Suprapubic skin (tissue), 4 donors: ENCODE data around the gene ANKRD39. TPM values are rescaled to one million over a fixed set of nuclear protein-coding genes. Genes with fewer than 3 reads are reported as not detected.

Experiments
- DNase-seq, 2 donors: peaks; one replicate each; pipeline ENCODE4 v3.0.0-alpha.2; 2019; ENCODE audit warnings: low spot score in 2 of 2
- H3K27ac ChIP-seq: fragments of 200-600 bp; sonication (generic); one replicate; pipeline ENCODE4 v1.5.1; 2019
- H3K27me3 ChIP-seq: fragments of 200-600 bp; sonication (generic); one replicate; pipeline ENCODE4 v1.5.1; 2019
- H3K36me3 ChIP-seq: fragments of 200-600 bp; sonication (generic); one replicate; pipeline ENCODE4 v1.5.1; 2019
- H3K4me1 ChIP-seq: fragments of 200-600 bp; sonication (generic); one replicate; pipeline ENCODE4 v1.5.1; 2019
- H3K4me3 ChIP-seq: fragments of 200-600 bp; sonication (generic); one replicate; pipeline ENCODE4 v1.5.1; 2019; ENCODE audit warnings: mild to moderate bottlenecking
- H3K9me3 ChIP-seq: fragments of 200-600 bp; sonication (generic); one replicate; pipeline ENCODE4 v1.5.1; 2019
- CTCF ChIP-seq, 2 donors: fragments of 200-600 bp in 1 of 2; fragments of 450-650 bp in 1 of 2; sonication (generic) in 1 of 2; IDR thresholded peaks; one replicate each; pipeline ENCODE4 v1.5.1; 2016 to 2019; ENCODE audit warnings: antibody characterized with exemption in 2 of 2, mild to moderate bottlenecking in 1 of 2, moderate library complexity in 1 of 2
- EP300 ChIP-seq: sonication (generic); formaldehyde crosslinking; IDR thresholded peaks from one replicate; pipeline ENCODE4 v1.6.1; 2017; ENCODE audit warnings: antibody characterized with exemption
- POLR2A ChIP-seq, 2 donors: fragments of 450-650 bp; IDR thresholded peaks; one replicate each; pipeline ENCODE4 v1.6.1; 2017; ENCODE audit warnings: antibody characterized with exemption in 2 of 2, mild to moderate bottlenecking in 2 of 2, moderate library complexity in 2 of 2
- POLR2AphosphoS5 ChIP-seq, 3 donors: sonication (generic); formaldehyde crosslinking; IDR thresholded peaks; one replicate each; pipeline ENCODE4 v1.6.1; 2017; ENCODE audit warnings: antibody characterized with exemption in 3 of 3
- WGBS: methylation state at CpG from one replicate; pipeline ENCODE4 v1.1.5; 2018; 5-methylcytosine and 5-hydroxymethylcytosine counted together
- total RNA-seq, 4 donors: library from RNA; depleted of rRNA; stranded (reverse); fragments of >200 nt; gene quantifications; one replicate each; pipeline ENCODE4 v1.1.0, GENCODE V29; 2016

ANKRD39 gene
- total RNA-seq, 4 donors from 2014 or later = 16.1 to 22.1 (median 20.6) TPM

- Histone ChIP-seq H3K4me1 (peaks cover 36% of the 10 kb centered on the region), H3K4me3 (peak overlapping the region; percentile 92), H3K9me3 (no peaks in the 10 kb centered on the region), H3K27me3 (no peaks in the 10 kb centered on the region), H3K36me3 (peaks cover 5% of the 10 kb centered on the region), H3K27ac (no peak overlapping the region)
- TF ChIP-seq POLR2AphosphoS5 (IDR thresholded peaks at IDR 0.05) (peak in 1 of 3 donors; percentile 9), EP300 (no peak)
- WGBS = 1% methylated on average over 44 of the region's 89 CpGs
- no peak for DNase-seq
These were observed 40.7 kb downstream of the ANKRD39 start for GRCh38 chr2:96816836-96817702.

DNA sequence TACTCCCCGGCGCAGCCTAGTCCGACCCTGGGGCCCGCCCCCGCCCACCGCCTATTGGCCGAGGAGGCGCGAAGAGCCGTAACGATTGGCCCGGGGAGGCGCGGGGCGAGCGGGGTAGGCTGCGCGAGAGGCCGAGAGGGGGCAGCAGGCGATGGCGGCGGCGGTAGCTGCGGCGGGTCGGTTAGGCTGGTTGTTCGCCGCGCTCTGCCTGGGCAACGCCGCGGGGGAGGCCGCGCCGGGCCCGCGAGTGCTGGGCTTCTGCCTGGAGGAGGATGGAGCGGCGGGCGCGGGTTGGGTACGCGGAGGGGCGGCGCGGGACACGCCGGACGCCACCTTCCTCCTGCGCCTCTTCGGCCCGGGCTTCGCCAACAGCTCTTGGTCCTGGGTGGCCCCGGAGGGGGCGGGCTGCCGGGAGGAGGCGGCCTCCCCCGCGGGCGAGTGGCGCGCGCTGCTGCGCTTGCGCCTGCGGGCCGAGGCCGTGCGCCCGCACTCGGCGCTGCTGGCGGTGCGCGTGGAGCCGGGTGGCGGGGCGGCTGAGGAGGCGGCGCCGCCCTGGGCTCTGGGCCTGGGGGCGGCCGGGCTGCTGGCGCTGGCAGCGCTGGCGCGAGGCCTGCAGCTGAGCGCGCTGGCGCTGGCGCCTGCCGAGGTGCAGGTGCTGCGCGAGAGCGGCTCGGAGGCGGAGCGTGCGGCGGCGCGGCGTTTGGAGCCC lies 41.5 kb downstream of the ANKRD39 start, which contains the start of gene CNNM3:
Gene CNNM3 (plus strand): TSS at position 142 of the 709 bp plus-strand sequence. CDS start 10 bp downstream, at position 152.
- peak; percentile 34 to 87 for TF ChIP-seq CTCF (IDR thresholded peaks at IDR 0.05)
- TF ChIP-seq EP300 = no peak
- peak in 1 of 3 donors; percentile 44 for TF ChIP-seq POLR2AphosphoS5 (IDR thresholded peaks at IDR 0.05)
- TF ChIP-seq POLR2A (IDR thresholded peaks at IDR 0.05) = peak in 1 of 2 donors; percentile 3
- H3K27ac ChIP-seq = peak within 1 kb of the TSS; percentile 87
- H3K4me1 ChIP-seq = peaks cover 38% of the 10 kb centered on the region
- H3K9me3 ChIP-seq = no peaks in the 10 kb centered on the region
- peaks cover 6% of the 10 kb centered on the region for H3K36me3 ChIP-seq
- no peaks in the 10 kb centered on the region for H3K27me3 ChIP-seq
- WGBS = 0% methylated on average over 23 of the region's 103 CpGs
- peak; percentile 98 to 99 for DNase-seq
- H3K4me3 ChIP-seq = peak within 1 kb of the TSS; percentile 92

DNA sequence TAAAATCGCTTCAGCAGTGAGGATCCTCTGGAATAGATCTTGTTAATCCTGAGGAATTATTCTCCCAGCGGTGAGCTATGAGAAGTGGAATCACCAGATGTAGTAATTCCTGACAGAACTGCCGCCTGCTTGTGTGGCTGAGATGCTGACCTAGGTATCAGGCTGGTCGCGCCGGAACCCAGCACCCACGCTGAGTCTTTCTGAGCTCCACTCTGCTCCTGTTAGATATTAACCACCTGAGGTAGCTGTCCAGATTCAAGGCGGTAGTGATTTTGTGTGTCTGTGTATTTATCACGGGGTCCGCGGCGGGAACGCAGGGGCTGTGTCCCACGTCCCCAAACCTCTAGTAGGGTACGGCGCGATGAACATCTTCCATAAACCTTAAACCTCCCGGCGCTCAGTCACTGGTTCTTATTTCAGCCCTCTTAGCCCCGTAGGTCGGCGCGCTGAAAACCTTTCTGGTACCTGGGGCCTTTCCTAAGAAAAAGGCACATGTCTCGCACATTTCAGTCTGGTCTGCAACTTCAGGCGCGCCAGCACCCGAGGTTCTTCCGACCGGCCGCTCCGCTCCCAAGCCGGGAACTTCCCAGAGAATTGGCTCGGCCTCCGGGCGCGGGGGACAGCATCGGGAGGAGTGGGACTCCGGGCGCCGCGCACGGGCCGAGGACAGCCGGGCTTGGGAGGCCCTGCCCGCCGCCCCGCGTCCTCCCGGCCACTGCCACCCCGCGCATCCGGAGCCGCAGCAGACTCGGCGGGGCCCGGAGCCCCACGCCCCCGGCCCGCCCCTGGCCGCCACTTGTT lies 42.3 kb downstream of the ANKRD39 start:
- Histone ChIP-seq H3K27ac (peak overlapping the region; percentile 87), H3K27me3 (no peaks in the 10 kb centered on the region), H3K36me3 (peaks cover 10% of the 10 kb centered on the region), H3K9me3 (no peaks in the 10 kb centered on the region), H3K4me3 (peak overlapping the region; percentile 92), H3K4me1 (peaks cover 38% of the 10 kb centered on the region)
- 1% methylated on average over 32 of the region's 60 CpGs for WGBS
- DNase-seq = no peak
- TF ChIP-seq POLR2AphosphoS5 (IDR thresholded peaks at IDR 0.05) = no peak
- peak in 1 of 2 donors; percentile 21 for TF ChIP-seq POLR2A (IDR thresholded peaks at IDR 0.05)
- TF ChIP-seq CTCF (IDR thresholded peaks at IDR 0.05) = no peak
- no peak for TF ChIP-seq EP300

DNA sequence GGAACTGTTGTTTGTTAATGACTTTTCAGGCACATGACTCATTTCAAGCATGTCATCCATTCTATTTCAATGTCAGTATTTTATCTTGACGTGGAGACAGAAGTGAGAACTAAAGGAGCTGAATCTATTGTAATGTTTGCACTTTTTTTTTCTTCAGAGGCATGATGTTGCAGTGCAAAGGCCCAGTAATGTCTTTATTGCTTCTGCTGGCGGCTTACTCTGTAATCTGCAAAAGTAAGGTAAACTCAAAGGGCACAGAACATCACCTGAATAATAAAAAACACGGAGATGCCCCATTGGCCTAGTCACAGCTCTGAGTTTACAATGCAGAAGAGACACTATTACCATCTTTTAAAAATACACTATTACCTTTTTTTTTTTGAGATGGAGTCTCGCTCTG lies 44.2 kb downstream of the ANKRD39 start:
- no peaks in the 10 kb centered on the region for H3K9me3 ChIP-seq
- no peak overlapping the region for H3K4me3 ChIP-seq
- 94% methylated on average over 4 of the region's 4 CpGs for WGBS
- peaks cover 26% of the 10 kb centered on the region for H3K36me3 ChIP-seq
- no peak for DNase-seq
- H3K27me3 ChIP-seq = no peaks in the 10 kb centered on the region
- H3K27ac ChIP-seq = no peak overlapping the region
- H3K4me1 ChIP-seq = peaks cover 29% of the 10 kb centered on the region
- no peak for TF ChIP-seq EP300
- TF ChIP-seq POLR2AphosphoS5 (IDR thresholded peaks at IDR 0.05) = no peak
- no peak for TF ChIP-seq POLR2A (IDR thresholded peaks at IDR 0.05)
- no peak for TF ChIP-seq CTCF (IDR thresholded peaks at IDR 0.05)

DNA sequence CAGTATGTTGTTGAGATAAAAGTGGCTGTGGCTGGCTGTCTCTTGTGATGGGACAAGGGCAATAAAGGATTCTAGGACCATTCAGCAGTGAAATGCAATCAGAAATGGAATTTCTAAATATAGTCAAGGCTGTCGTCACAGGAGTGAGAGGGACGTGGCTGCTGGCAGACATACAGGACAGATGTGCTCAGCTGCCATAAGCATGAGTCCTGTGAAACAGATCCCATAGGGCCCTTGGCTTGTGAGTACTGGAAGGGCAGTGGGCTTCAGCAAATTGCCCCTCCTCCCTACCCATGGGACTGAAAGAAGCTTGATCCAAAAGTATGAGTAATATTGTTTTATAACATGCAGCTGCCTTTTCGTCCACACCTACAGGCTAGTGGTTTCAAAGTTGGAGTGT lies 45.9 kb downstream of the ANKRD39 start:
- Histone ChIP-seq H3K36me3 (peaks cover 30% of the 10 kb centered on the region), H3K27me3 (no peaks in the 10 kb centered on the region), H3K4me3 (no peak overlapping the region), H3K27ac (no peak overlapping the region), H3K4me1 (peaks cover 13% of the 10 kb centered on the region), H3K9me3 (no peaks in the 10 kb centered on the region)
- WGBS = 22% methylated on average over 3 of the region's 3 CpGs
- TF ChIP-seq POLR2A (IDR thresholded peaks at IDR 0.05) (no peak), CTCF (IDR thresholded peaks at IDR 0.05) (no peak), POLR2AphosphoS5 (IDR thresholded peaks at IDR 0.05) (no peak), EP300 (no peak)
- no peak for DNase-seq
